Measurements from ENCODE around the gene SF3B3.

SF3B3 gene

DNA sequence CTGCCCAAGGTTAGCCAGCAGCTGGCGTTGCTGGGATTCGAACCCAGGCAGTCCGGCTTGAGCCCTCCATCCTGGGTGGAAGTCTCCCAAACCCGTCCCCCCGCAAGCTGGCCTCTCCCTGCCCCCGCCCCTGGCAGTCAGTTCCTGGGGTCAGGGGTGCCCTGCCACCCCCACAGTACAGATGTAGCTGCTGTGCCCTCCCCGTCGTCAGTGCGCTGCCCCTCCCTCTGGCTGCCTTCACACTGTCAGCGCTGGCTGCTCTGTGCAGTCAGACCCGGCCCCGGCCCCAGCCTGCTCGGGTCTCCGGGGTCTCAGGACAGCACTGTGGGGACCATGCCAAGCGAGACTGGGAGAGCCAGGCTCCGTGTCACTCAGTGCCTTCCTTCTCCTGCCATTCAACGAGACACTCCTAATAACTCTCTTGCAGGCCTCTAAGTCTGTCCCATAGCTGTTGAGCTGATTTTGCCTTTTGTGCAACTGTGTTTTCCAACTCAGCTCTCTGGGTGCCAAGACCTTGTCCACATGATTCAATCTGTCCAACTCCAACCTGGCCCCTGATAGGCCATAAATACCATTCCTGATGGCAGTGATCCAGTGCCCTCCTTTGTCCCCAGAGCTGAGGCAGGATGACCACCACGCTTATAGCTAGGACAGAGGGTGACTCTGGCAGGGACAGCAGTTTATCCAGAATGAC, 67.3 kb downstream of the SF3B3 start:
- DNase-seq (ENCODE audit: low spot score), result no peak

DNA sequence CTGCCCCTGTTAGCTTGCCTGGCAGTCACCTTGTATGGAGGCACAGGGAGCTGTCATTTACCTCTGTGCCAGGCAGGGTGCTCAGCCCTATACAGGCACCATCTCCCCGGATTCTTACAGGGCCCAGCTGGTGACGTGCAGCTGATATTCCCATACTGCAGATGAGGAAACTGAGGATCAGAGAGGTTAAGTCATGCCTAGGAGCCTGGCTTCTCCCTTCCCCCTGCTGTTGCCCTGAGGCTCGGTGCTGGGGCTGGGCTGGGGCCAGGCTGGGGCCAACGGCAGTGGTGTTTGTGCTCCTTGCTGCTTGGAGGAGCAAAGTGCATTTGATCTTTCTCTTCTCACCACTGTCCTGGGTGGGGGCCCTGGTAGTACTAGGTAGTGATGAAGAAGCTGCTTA, 68.0 kb downstream of the SF3B3 start:
- no peak for DNase-seq (ENCODE audit: low spot score)

DNA sequence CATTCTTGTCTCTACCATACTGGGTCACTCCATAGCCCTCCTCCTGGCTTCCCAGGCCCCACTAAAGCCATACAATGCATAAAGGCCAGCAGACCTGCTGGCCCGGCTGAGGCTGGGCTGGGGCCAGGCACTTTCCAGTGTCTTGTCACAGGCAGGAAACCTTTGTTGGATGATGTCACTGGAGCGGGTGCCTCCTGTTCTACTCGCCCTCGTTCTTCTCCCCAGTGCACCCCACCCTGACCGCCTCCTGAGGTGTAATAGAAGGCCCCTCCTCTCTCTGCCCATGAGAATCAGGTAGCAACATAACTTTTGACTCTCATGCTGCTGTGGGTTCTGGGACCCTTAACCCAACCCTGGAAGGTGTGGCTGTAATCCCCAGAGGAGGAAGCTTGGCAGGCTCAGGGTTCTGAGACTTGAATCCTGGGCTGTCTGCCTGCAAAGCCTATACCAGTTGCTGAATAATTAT, 68.5 kb downstream of the SF3B3 start:
- DNase-seq (ENCODE audit: low spot score), result no peak

DNA sequence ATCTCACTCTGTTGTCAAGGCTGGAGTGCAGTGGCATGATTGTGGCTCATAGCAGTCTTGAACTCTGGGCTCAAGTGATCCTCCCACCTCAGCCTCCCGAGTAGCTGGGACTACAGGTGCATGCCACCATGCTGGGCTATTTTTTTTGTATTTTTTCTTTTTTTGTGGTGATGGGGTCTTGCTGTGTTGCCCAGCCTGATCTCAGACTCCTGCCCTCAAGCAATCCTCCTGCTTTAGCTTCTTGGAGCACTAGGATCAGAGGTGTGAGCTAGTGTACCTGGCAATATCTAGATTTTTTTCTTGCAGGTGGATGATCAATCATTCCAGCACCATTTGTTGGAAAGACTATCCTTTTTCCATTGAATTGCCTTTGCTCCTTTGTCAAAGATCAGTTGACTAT, 69.9 kb downstream of the SF3B3 start:
- no peak for DNase-seq (ENCODE audit: low spot score)

DNA sequence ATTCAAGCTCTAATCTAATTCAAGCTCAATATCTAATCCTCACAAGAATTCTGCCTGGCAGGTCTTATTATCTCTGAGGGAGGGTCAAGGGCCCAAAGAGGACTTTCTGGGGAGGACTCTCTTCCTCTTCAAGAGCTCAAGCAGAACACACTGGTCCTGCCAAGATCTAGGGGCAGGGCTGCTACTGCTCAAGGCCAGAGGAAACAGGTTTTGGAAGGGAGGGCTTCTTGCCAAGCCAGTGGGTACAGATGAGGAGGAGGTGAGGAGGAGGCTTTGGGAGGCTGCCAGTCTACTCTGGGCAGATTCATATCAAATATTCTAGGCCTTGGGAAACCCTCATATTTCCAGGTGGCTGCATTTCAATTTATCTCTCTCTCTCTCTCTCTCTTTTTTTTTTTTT, 71.0 kb downstream of the SF3B3 start:
- DNase-seq (ENCODE audit: low spot score), result no peak

DNA sequence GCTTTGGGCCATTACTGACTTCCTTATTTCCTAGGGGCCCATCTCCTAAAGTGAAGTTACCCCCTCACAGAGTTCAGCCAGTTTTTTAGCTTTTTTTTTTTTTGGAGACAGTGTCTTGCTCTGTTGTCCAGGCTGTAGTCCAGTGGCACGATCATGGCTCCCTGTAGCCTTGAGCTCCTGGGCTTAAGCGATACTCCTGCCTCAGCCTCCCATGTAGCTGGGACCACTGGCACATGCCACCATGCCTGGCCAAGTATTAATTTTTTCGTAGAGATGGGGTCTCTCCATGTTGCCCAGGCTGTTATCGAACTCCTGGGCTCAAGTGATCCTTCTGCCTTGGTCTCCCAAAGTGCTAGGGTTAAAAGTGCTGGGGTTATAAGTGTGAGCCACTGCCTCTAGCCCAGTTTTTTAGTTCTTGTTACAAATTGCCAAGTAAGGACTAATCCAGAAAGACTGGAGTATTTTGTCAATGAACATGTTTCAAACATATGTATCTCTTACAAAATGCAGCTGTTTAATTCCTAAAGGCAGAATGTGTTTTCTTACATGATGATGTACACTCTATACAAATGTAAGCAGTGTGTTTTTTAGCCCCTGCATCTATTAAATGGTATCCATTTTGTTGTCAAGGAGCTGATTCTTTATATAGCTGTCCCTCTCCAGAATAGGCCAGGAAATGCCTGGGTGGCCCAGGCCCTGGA, 73.7 kb downstream of the SF3B3 start:
- DNase-seq (ENCODE audit: low spot score), result no peak

DNA sequence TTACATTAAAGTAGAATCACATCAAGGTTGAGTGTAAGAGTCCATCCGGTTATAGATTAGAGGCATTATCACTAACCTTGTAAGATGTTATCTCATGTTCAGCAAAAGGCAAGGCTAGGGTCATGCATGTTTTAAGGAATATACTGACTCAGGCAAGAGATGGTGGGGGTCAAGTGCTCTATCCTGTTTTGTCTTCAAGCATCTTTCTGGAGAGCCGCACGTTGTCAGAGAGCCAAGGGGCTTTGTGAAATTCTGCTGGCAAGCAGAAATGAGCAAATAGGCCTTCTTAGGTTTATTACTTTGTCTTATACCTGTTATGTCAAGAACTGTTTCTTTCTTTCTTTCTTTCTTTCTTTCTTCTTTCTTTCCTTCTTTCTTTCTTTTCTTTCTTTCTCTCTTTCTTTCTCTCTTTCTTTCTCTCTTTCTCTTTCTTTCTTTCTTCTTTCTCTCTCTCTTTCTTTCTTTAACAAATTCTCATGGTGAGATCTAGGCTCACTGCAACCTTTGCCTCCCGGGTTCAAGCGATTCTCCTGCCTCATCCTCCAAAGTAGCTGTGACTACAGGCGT, 75.4 kb downstream of the SF3B3 start:
- no peak for DNase-seq (ENCODE audit: low spot score)

DNA sequence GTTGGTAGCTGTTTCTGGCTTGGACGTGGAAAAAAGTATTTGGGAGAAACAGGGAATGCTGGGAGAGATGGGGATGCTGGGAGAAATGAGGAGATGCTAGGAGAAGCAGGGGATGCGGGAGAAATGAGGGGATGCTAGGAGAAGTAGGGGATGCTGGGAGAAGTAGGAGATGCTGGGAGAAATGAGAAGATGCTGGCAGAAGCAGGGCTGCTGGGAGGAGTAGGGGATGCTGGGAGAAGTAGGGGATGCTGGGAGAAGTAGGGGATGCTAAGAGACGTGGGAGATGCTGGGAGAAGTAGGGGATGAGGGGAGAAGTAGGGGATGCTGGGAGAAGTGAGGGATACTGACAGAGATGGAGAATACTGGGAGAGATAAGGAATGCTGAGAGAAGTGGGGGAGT, 77.1 kb downstream of the SF3B3 start:
- DNase-seq (ENCODE audit: low spot score), result no peak

DNA sequence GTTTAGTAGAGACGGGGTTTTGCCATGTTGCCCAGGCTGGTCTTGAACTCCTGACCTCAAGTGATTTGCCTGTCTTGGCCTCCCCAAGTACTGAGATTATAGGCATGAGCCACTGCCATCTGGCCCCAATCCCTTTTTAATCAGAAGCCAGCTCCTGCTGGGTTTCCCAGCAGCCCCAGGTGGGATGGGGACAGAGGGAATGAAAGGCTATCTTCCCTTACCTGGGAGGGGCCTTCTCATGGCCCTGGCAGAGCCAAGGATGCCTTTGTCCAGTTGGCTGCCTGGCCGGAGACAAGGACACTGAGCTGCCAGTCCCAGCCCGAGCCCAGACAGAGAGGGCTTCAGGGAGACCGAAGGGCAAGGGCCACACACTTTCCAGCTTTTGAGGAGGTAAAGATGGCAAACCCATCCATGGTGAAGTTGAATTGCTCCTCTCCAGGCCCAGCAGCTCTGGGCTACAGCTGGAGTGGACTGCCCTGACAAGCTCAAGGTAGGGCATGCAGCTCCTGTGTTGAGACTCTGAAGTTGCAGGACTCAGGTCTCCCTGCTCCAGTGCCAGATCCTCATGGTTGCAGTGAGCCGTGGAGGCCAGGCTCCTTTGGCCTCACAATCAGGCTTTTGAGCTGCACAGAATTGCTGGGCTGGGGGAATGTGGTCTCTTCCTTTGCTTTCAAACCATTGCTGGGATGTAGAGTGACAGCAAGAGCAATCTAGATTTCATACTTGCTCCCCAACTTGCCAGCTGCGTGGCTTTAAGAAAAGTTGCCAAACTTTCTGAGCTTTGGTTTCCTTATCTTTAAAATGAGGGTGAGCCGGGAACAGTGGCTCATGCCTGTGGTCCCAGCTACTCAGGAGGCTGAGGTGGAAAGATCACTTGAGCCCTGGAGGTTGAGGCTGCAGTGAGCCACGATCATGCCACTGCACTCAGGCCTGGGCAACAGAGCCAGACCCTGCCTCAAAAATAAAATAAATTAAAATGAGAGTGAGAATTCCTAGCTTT, 78.3 kb downstream of the SF3B3 start:
- DNase-seq (ENCODE audit: low spot score), result no peak

DNA sequence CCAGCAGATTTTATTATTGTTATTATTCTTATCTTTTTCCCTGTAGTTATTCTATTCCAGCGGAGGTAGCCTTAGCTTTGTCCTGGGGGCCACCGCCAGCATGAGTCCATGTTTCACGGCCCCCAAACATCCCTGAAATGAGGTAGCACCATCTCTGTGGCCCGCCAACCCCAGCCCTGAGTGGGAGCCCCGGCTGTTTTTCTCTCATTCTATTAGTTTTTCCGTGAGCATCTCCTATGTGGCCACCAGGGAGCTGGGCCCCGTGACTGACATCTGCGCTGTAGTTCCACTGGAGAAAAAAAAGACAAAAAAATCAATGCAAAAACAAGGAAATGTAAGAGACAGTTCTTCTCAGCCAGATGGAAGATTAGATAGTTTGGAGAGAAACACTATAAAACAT, 79.2 kb downstream of the SF3B3 start:
- DNase-seq (ENCODE audit: low spot score), result no peak

DNA sequence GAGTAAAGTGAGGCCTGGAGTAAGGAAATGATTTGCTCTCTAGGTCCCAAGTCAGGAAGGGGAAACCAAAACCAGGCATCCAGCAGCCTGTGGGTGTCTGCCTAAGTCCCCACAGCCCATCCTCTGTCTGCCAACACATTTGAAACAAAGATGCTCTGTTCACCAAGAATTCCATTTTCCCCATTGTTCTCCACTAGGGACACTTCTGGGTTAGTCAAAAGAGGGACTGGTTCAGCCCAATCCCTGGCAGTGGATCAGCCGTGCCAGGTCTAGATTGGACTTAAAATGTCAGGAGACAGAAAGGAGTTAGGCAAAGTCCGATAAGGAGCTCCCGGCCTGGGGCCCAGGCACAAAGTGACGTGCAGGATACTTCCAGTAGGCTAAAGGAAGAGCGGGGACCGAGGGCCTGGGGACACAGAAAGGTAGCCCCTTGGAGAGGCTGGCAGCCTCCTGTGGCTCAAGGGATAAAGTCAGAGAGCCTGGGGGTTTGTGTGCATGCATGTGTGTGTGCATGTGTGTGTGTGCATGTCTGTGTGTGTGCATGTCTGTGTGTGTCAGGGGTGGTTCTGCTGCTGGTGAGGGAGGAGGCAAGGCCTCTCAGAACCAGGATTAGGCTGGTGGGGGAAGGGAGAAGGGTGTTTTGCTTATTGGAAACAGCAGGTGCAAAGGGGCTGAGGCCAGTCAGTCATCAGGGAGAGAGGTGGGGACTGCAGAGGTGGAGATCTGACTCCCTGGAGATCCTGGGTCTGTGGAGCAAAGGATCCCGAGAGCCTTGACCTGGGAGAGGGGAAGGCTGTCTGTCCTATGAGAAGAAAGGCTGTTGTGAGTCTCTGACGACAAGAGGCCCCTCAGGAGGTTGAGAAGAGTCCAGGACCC, 81.0 kb downstream of the SF3B3 start:
- no peak for DNase-seq (ENCODE audit: low spot score)

DNA sequence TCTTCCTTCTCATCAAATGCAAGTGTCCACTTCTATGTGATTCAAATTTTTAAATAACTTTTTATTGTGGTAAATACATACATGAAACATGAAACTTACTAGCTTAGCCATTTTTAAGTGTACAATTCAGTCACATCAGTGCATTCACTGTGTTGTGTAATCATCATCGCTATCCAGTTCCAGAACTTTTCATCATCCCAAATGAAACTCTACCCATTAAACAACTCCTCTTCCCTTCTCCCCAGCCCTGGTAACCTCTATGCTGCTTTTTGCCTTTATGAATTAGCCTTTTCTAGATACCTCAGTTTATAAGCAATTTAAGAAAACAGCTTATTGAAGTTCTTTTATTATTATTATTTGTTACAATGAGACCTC, 81.7 kb downstream of the SF3B3 start:
- DNase-seq (ENCODE audit: low spot score), result no peak

DNA sequence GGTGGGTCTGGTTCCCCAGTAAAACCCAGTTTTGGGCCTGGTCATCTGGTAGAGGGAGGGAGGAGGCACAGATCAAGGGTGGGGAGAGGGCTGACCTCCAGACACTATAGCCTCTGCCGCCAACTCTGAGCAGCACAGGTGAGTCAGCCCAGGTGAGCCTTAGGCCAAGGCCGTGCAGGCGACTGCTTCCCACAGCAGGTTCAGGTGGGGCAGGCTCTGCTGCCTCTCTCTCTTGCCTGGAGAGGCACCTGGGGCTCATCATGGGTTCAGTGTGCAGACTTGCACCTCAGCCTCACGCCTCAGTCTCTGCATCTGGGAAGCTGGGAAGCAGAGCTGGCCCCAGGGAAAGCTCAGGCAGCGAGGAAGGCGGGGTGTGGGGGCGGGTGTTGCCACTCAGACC, 84.9 kb downstream of the SF3B3 start:
- DNase-seq (ENCODE audit: low spot score), result no peak

DNA sequence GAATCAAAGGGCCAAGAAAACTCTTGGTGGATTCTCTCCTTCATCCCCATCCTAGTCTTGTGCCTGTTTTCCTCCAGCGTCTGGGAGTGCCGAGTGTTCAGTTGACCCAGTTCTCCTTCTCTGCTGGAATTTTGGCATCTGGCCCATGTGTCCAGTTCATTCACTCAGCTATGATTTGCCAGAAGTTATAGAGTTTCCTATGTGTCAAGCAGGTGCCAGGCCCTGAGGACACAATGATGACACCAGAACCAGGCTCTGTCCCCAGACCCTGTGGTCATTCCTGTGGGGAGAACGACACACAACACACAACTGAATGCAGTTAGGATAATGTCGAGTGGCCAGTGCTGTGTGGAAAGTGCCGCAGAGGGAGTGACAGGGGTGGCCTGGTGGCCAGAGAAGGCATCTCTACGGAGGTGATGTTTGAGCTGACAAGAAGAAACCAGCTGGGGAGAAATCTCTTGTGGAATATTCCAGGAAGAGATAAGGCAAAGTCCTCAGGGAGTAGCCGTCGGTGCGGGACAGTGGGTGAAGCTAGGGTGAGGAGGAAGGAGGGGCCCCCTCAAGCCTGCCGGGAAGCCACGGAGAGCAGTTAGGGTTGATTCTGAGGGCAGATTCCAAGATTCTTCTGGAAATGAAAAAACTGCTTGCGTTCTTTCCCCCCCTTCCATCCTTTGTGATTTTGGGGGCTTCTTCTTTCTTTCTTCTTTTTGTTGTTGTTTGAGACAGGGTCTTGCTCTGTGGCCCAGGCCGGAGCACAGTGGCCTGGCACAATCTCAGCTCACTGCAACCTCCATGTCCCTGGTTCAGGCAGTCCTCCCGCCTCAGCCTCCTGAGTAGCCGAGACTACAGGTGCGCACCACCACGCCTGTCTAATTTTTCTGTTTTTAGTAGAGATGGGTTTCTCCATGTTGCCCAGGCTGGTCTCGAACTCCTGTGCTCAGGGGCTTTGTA, 86.9 kb downstream of the SF3B3 start:
- no peak for DNase-seq (ENCODE audit: low spot score)

DNA sequence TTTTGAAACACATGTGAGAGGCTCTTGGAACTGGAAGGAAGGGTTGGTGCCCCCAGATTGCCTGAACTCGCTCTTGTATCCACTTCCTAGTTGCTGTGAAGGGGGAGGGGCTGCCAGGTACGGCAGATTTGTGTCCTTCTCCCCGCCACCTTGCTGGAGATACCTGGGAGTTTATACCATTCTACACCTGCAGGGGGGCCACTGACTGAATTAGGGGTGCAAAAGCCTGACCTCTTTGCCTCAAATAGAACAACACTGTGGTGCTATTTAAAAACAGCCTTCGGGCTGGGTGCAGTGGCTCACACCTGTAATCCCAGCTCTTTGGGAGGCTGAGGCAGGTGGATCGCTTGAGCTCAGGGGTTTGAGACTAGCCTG, 87.6 kb downstream of the SF3B3 start:
- DNase-seq (ENCODE audit: low spot score), result no peak

DNA sequence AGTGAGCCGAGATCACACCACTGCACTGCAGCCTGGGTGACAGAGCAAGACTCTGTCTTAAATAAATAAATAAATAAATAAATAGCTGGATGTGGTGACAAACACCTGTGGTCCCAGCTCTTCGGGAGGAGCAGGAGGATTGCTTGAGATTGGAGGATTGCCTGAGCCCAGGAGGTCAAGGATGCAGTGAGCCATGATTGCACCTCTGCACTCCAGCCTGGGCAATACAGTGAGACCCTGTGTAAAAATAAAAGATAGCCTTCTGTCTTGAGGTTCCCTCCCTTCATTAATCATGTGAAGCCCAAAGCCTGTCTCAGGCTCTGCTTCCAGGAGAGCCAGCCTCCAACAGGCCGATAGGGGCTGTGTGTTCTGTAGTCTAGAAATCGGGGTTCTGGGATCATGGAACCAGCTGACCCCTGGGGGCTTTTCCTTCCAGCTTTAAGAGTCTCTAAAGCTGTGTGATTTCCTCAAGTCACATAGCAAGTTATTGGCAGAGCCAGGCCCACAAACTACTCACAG, 88.2 kb downstream of the SF3B3 start:
- DNase-seq (ENCODE audit: low spot score), result no peak

DNA sequence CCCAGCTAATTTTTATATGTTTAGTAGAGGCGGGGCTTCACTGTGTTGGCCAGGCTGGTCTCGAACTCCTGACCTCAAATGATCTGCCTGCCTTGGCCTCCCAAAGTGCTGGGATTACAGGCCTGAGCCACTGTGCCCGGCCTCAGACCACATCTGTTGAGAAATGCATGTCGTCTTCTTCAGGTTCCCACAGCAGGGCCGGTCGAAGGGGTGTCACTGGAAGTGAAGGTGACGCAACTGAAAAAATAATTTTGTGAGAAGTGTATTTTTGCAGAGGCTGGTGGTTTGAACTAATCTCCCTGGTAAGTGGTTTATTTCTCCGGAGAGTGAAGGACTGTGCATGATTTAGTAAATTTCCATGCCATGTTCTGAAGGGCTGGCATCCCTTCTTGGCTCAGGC, 89.3 kb downstream of the SF3B3 start:
- no peak for DNase-seq (ENCODE audit: low spot score)

DNA sequence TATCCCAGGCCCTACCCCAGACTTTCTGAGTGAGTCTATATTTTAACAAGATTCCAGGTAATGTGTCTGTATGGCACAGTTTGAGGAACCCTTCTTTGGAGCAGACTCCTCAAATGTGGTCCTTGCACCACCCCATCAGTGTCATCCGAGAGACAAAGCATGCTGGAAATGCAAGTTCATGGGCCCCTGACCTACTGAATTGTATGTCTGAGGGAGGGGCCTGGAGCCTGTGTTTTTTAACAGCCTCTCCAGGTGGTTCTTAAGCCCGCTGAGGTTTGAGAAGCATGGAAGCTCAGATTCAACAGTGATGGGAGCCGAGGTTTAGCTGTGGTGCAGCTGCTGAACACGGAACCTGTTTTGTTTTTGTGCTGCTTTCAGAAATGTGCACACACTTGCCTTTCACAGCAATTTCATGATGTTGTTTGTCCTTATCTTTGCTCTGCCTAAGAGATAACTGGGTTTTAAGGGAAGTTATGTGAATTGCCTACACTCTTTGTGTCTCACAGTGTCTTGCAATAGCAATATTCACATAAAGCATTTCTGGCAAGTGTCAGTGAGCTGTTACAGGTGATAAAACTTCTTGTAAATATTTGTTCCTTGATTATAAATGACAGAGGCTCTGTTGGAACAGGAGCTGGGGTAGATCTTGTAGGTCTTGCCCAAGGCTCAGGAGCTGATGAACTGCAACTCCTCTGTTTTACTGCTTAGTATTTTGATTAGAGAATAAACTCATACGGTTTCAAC, 90.8 kb downstream of the SF3B3 start:
- no peak for DNase-seq (ENCODE audit: low spot score)

DNA sequence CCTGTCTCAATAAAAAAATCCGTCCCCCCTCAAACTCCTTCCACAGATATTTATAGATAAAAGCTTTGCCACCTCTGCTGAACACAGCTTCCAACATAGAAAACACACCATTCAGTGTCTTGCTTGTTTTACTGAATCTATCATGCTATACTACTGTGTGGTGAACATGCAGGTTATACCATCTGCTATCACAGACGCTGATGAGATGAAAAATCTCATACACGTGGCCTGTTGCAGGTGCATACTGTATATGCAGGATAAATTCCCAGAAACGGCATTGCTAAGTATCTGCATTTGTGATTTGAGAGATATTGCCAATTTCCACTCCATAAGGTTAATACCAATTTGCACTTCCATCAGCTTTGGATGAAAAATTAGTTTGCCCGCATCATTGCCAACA, 92.3 kb downstream of the SF3B3 start:
- no peak for DNase-seq (ENCODE audit: low spot score)
